Measurements from ENCODE around the gene MRTFB. TPM values are rescaled to one million over a fixed set of nuclear protein-coding genes. Genes with fewer than 3 reads are reported as not detected.

MRTFB gene
- total and polyA plus RNA-seq, 2 donors (not counting 3 experiments of a cell fraction or from before 2014, with no cell fraction given) = 19.6 to 49.5 TPM

- H3K9me1 ChIP-seq (replicated peaks; ENCODE audit: control insufficient read depth, extremely low read depth, insufficient read depth, low read length) = no peaks in the 10 kb centered on the region
- DNase-seq (ENCODE audit: low read depth, low spot score) = no peak
- intact Hi-C loops (cut with micrococcal nuclease) (no loop called here), dilution Hi-C loops (cut with MboI; ENCODE audit: extremely low pct_ligation_motif_present, low sequenced_read_pairs) (loop anchor here (25.0 kb wide), 1 partner anchor 301 kb away; no protein-coding TSS in a partner anchor)
- no peak for FAIRE-seq
- ChIA-PET CTCF (interaction anchor here (0.9 to 4.6 kb wide), 3 partner anchors 10 to 315 kb away, joined by 4 to 28 read pairs (median 15); no protein-coding TSS in a partner anchor), POLR2A (no interaction called here)
- no peaks in the 10 kb centered on the region for H3K4me1 ChIP-seq (ENCODE audit: control insufficient read depth, extremely low read depth, insufficient read depth, low read length)
- no peaks in the 10 kb centered on the region for H3K27me3 ChIP-seq (ENCODE audit: control insufficient read depth in 2 of 2, insufficient read depth in 2 of 2, low read length in 2 of 2)
- H3K9me3 ChIP-seq (replicated peaks; ENCODE audit: control insufficient read depth, insufficient read depth, low read length) = no peaks in the 10 kb centered on the region
- no peak overlapping the region for H2AFZ ChIP-seq (ENCODE audit: low read depth, low read length)
- peaks cover 12 to 20% of the 10 kb centered on the region in 2 experiments for H3K36me3 ChIP-seq (ENCODE audit: control insufficient read depth in 2 of 2, extremely low read depth in 1 of 2, insufficient read depth in 2 of 2, low read length in 2 of 2)
- no peak overlapping the region for H3K4me3 ChIP-seq (replicated peaks in 1 of 3; ENCODE audit: insufficient read depth in 1 of 3, low read depth in 1 of 3, low read length in 3 of 3)
- no TSS peak for BruUV-seq (replicated peaks)
- no peak overlapping the region for H3K4me2 ChIP-seq (ENCODE audit: insufficient read depth, low read length)
- H4K20me1 ChIP-seq (replicated peaks; ENCODE audit: control insufficient read depth, extremely low read depth, insufficient read depth, low read length) = no peaks in the 10 kb centered on the region
- no peak overlapping the region for H3K27ac ChIP-seq (ENCODE audit: insufficient read depth, low read depth, low read length)
- TF ChIP-seq CTCF (IDR thresholded peaks at IDR 0.05; ENCODE audit: extremely low read depth in 1 of 2, insufficient read depth in 1 of 2, low read depth in 1 of 2, low read length in 2 of 2) (no peak), MAX (IDR thresholded peaks at IDR 0.05; ENCODE audit: insufficient read depth, insufficient read length) (no peak), JUN (IDR thresholded peaks at IDR 0.05; ENCODE audit: borderline replicate concordance, insufficient read depth, insufficient read length, low read depth) (no peak), FOS (IDR thresholded peaks at IDR 0.05; ENCODE audit: borderline replicate concordance, insufficient read depth, low read length) (no peak), POLR2A (IDR thresholded peaks at IDR 0.05; ENCODE audit: low read depth, low read length) (no peak), MYC (IDR thresholded peaks at IDR 0.05; ENCODE audit: low read depth, low read length) (no peak), EZH2 (IDR thresholded peaks at IDR 0.05; ENCODE audit: borderline replicate concordance, low read depth, low read length, severe bottlenecking) (no peak), GATA2 (IDR thresholded peaks at IDR 0.05; ENCODE audit: insufficient read depth, insufficient read length, low read depth, low read length) (no peak), POLR2AphosphoS5 (IDR thresholded peaks at IDR 0.05; ENCODE audit: insufficient read depth, low read depth, low read length) (no peak)
- no peaks in the 10 kb centered on the region for H3K79me2 ChIP-seq (ENCODE audit: control insufficient read depth, insufficient read depth, low read length)
- H3K9ac ChIP-seq (replicated peaks; ENCODE audit: extremely low read depth, insufficient read depth, low read length) = no peak overlapping the region
These were observed 167.6 kb downstream of the MRTFB start for GRCh38 chr16:14238756-14239155.

All from endothelial cell of umbilical vein (primary cell).